H1 (cell line): ENCODE measurements around the gene KMT2A. TPM values are rescaled to one million over a fixed set of nuclear protein-coding genes. Genes with fewer than 3 reads are reported as not detected.

Experiments
- CTCF ChIA-PET: fragments of 300-600 bp; sonication (Branson Sonifier 250); formaldehyde crosslinking; loops from one replicate; lab custom pipeline; 2021; ENCODE audit not compliant: partially characterized antibody; lab: Charles Lee
- POLR2A ChIA-PET: fragments of 300-600 bp; sonication (Branson Sonifier 250); formaldehyde crosslinking; loops from one replicate; lab custom pipeline; 2021; ENCODE audit warnings: inconsistent platforms; ENCODE audit not compliant: partially characterized antibody; lab: Charles Lee
- DNase-seq, 2 experiments: peaks; one replicate each; pipeline versions ENCODE4 v3.0.0 to v3.0.0-alpha.2; 2010 to 2022; ENCODE audit warnings: low spot score in 2 of 2, low read depth in 1 of 2, mixed read lengths in 1 of 2
- FAIRE-seq: peaks from 2 replicates; lab custom pipeline; 2011; peaks lifted over from hg19 to GRCh38; lab: Jason Lieb, UNC
- H2AFZ ChIP-seq: 2 replicates; pipeline ENCODE4 v1.8.1; 2012; ENCODE audit warnings: low read length, inconsistent platforms
- H2AK5ac ChIP-seq: 2 replicates; pipeline ENCODE4 v1.6.1; 2013; ENCODE audit warnings: low read depth, low read length
- H2BK120ac ChIP-seq: replicated peaks from 2 replicates; pipeline ENCODE3; 2013; ENCODE audit warnings: low read depth, low read length, inconsistent platforms
- H2BK12ac ChIP-seq: 2 replicates; pipeline ENCODE4 v1.6.1; 2013; ENCODE audit warnings: low read depth, low read length
- H2BK15ac ChIP-seq: 2 replicates; pipeline ENCODE4 v1.6.1; 2013; ENCODE audit warnings: low read length
- H2BK20ac ChIP-seq: 2 replicates; pipeline ENCODE4 v1.6.1; 2013; ENCODE audit warnings: low read length
- H2BK5ac ChIP-seq: 2 replicates; pipeline ENCODE4 v1.6.1; 2013; ENCODE audit warnings: low read depth, low read length
- H3K14ac ChIP-seq: 2 replicates; pipeline ENCODE4 v1.6.1; 2013; ENCODE audit warnings: inconsistent platforms; ENCODE audit not compliant: insufficient read length
- H3K18ac ChIP-seq: 2 replicates; pipeline ENCODE4 v1.6.1; 2013; ENCODE audit warnings: low read length; ENCODE audit errors: extremely low read depth
- H3K23ac ChIP-seq: 2 replicates; pipeline ENCODE4 v1.6.1; 2013; ENCODE audit warnings: inconsistent platforms; ENCODE audit not compliant: insufficient read length
- H3K23me2 ChIP-seq: 2 replicates; pipeline ENCODE4 v1.6.1; 2013; ENCODE audit warnings: low read depth, low read length
- H3K27ac ChIP-seq: 2 replicates; pipeline ENCODE4 v1.6.1; 2011; ENCODE audit warnings: low read depth, low read length, inconsistent platforms
- H3K27me3 ChIP-seq, 4 experiments: replicated peaks in 1 of 4; 1 replicate in 1 of 4; 2 replicates in 3 of 4; pipeline versions ENCODE4 v1.6.1 to v1.8.1; 2011 to 2013; ENCODE audit warnings: low read length in 3 of 4, mild to moderate bottlenecking in 3 of 4, inconsistent platforms in 2 of 4, mixed read lengths in 2 of 4, moderate library complexity in 1 of 4; ENCODE audit not compliant: control insufficient read depth in 3 of 4, insufficient read depth in 3 of 4; ENCODE audit errors: extremely low read depth in 1 of 4
- H3K36me3 ChIP-seq, 4 experiments: 2 replicates each; pipeline versions ENCODE4 v1.6.1 to v1.8.1; 2011 to 2013; ENCODE audit warnings: mild to moderate bottlenecking in 4 of 4, low read length in 3 of 4, moderate library complexity in 2 of 4, control low read depth in 1 of 4, inconsistent platforms in 1 of 4; ENCODE audit not compliant: insufficient read depth in 4 of 4, control insufficient read depth in 2 of 4
- H3K4ac ChIP-seq: replicated peaks from 2 replicates; pipeline ENCODE3; 2013; ENCODE audit warnings: low read length, low read depth, mixed read lengths, inconsistent platforms; ENCODE audit not compliant: insufficient read length
- H3K4me1 ChIP-seq, 4 experiments: replicated peaks in 1 of 4; 1 replicate in 1 of 4; 2 replicates in 3 of 4; pipeline versions ENCODE4 v1.6.1 to v1.8.1; 2011 to 2013; ENCODE audit warnings: low read length in 3 of 4, inconsistent platforms in 2 of 4, mixed read lengths in 1 of 4; ENCODE audit not compliant: insufficient read depth in 4 of 4, control insufficient read depth in 3 of 4
- H3K4me2 ChIP-seq, 2 experiments: 2 replicates each; pipeline versions ENCODE4 v1.6.1 to v1.8.1; 2011 to 2013; ENCODE audit warnings: low read depth in 2 of 2, low read length in 2 of 2, control low read depth in 1 of 2, inconsistent platforms in 1 of 2, mild to moderate bottlenecking in 1 of 2; ENCODE audit not compliant: insufficient read depth in 1 of 2
- H3K4me3 ChIP-seq, 4 experiments: fragments of 200-600, 300-600 bp in 1 of 4; sonication (generic), shearing (Covaris generic), sonication (Bioruptor Twin) in 1 of 4; 2 replicates each; pipeline versions ENCODE4 v1.5.1 to v1.8.1; 2011 to 2016; ENCODE audit warnings: low read length in 4 of 4, low read depth in 3 of 4, control low read depth in 2 of 4, inconsistent platforms in 2 of 4, mild to moderate bottlenecking in 2 of 4, mixed read lengths in 1 of 4, moderate library complexity in 1 of 4; ENCODE audit not compliant: insufficient read depth in 2 of 4; ENCODE audit errors: extremely low read depth in 1 of 4
- H3K56ac ChIP-seq: replicated peaks from 2 replicates; pipeline ENCODE3; 2013; ENCODE audit warnings: low read depth, mild to moderate bottlenecking, mixed read lengths, low read length, inconsistent platforms; ENCODE audit not compliant: insufficient read length
- H3K79me1 ChIP-seq: 2 replicates; pipeline ENCODE4 v1.6.1; 2013; ENCODE audit warnings: low read depth, low read length, control low read depth
- H3K79me2 ChIP-seq, 2 experiments: 2 replicates each; pipeline versions ENCODE4 v1.6.1 to v1.8.1; 2012 to 2013; ENCODE audit warnings: low read length in 2 of 2, mild to moderate bottlenecking in 2 of 2, inconsistent platforms in 1 of 2; ENCODE audit not compliant: insufficient read depth in 2 of 2, control insufficient read depth in 1 of 2
- H3K9ac ChIP-seq, 4 experiments: replicated peaks in 1 of 4; 1 replicate in 1 of 4; 2 replicates in 3 of 4; pipeline versions ENCODE4 v1.6.1 to v1.8.1; 2011 to 2013; ENCODE audit warnings: low read depth in 3 of 4, low read length in 3 of 4, control low read depth in 2 of 4, mild to moderate bottlenecking in 2 of 4, moderate library complexity in 2 of 4, inconsistent platforms in 1 of 4; ENCODE audit errors: extremely low read depth in 1 of 4
- H3K9me3 ChIP-seq, 2 experiments: 2 replicates each; pipeline versions ENCODE4 v1.6.1 to v1.8.1; 2012 to 2013; ENCODE audit warnings: mild to moderate bottlenecking in 2 of 2, moderate library complexity in 2 of 2, control low read depth in 1 of 2, inconsistent platforms in 1 of 2, low read depth in 1 of 2, low read length in 1 of 2, mixed read lengths in 1 of 2; ENCODE audit not compliant: insufficient read depth in 2 of 2
- H4K20me1 ChIP-seq, 2 experiments: replicated peaks in 1 of 2; 2 replicates each; pipeline versions ENCODE3 to v1.8.1; 2011 to 2013; ENCODE audit warnings: inconsistent platforms in 2 of 2, low read length in 2 of 2, mild to moderate bottlenecking in 1 of 2; ENCODE audit not compliant: insufficient read depth in 2 of 2, control insufficient read depth in 1 of 2
- H4K5ac ChIP-seq: 2 replicates; pipeline ENCODE4 v1.6.1; 2013; ENCODE audit warnings: low read length, low read depth, mixed read lengths, inconsistent platforms; ENCODE audit not compliant: insufficient read length
- H4K8ac ChIP-seq: 2 replicates; pipeline ENCODE4 v1.8.0; 2013; ENCODE audit warnings: mild to moderate bottlenecking, moderate library complexity, low read length, inconsistent platforms; ENCODE audit not compliant: insufficient read depth; ENCODE audit errors: extremely low read depth
- H4K91ac ChIP-seq: replicated peaks from 2 replicates; pipeline ENCODE3; 2013; ENCODE audit warnings: low read length, mixed read lengths, inconsistent platforms; ENCODE audit not compliant: insufficient read length
- BRCA1 ChIP-seq: IDR thresholded peaks from 2 replicates; pipeline ENCODE4 v1.6.1; 2012; ENCODE audit warnings: low read depth, low read length, improper control_type of control experiment
- CEBPB ChIP-seq: IDR thresholded peaks from 2 replicates; pipeline ENCODE4 v1.6.1; 2012; ENCODE audit warnings: low read depth, low read length
- CTBP2 ChIP-seq: IDR thresholded peaks from 2 replicates; pipeline ENCODE4 v1.7.0; 2011; ENCODE audit warnings: borderline replicate concordance, mild to moderate bottlenecking, moderate library complexity, mixed read lengths, low read length; ENCODE audit not compliant: insufficient read depth, insufficient read length
- E2F6 ChIP-seq: IDR thresholded peaks from 2 replicates; pipeline ENCODE4 v1.6.1; 2012; ENCODE audit warnings: inconsistent platforms
- EGR1 ChIP-seq: IDR thresholded peaks from 2 replicates; pipeline ENCODE4 v1.6.1; 2011; ENCODE audit warnings: low read depth, low read length, borderline replicate concordance
- EZH2 ChIP-seq: fragments of 200-600 bp; sonication (generic); IDR thresholded peaks from 2 replicates; pipeline ENCODE4 v1.7.1; 2012; ENCODE audit warnings: low read depth, mild to moderate bottlenecking, moderate library complexity, low read length, inconsistent platforms; ENCODE audit not compliant: severe bottlenecking
- GTF2F1 ChIP-seq: IDR thresholded peaks from 2 replicates; pipeline ENCODE4 v1.6.1; 2012; ENCODE audit warnings: low read depth, low read length, improper control_type of control experiment, borderline replicate concordance
- JUN ChIP-seq: IDR thresholded peaks from 2 replicates; pipeline ENCODE4 v1.6.1; 2011; ENCODE audit warnings: low read depth, mild to moderate bottlenecking, improper control_type of control experiment, low read length
- KDM5A ChIP-seq: fragments of 200-600 bp; IDR thresholded peaks from 2 replicates; pipeline ENCODE4 v1.7.1; 2012; ENCODE audit warnings: mild to moderate bottlenecking, low read length, inconsistent platforms, mixed read lengths
- MAX ChIP-seq: IDR thresholded peaks from 2 replicates; pipeline ENCODE4 v1.6.1; 2012; ENCODE audit warnings: inconsistent platforms
- RBBP5 ChIP-seq: IDR thresholded peaks from 2 replicates; pipeline ENCODE4 v1.7.1; 2012; ENCODE audit warnings: low read depth, mild to moderate bottlenecking, inconsistent platforms, low read length, moderate library complexity, borderline replicate concordance
- SRF ChIP-seq: IDR thresholded peaks from 2 replicates; pipeline ENCODE4 v1.6.1; 2011; ENCODE audit warnings: mild to moderate bottlenecking, low read depth, low read length, moderate library complexity
- TAF7 ChIP-seq: optimal IDR thresholded peaks from 2 replicates; pipeline ENCODE3; 2011; ENCODE audit warnings: low read depth, mild to moderate bottlenecking, inconsistent platforms, low read length, moderate library complexity, borderline replicate concordance
- YY1 ChIP-seq: IDR thresholded peaks from 2 replicates; pipeline ENCODE4 v1.6.1; 2011; ENCODE audit warnings: low read depth, mild to moderate bottlenecking, low read length
- WGBS, 2 experiments: shearing (Covaris generic) in 1 of 2; methylation state at CpG; one replicate each; pipeline versions ENCODE4 v1.1.6 to v1.1.7; 2013 to 2015; ENCODE audit warnings: low lambda C conversion rate in 2 of 2, mixed read lengths in 2 of 2, inconsistent platforms in 1 of 2, low coverage in 1 of 2, missing lambda C conversion rate in 1 of 2; ENCODE audit not compliant: insufficient replicate concordance in 2 of 2, insufficient coverage in 1 of 2, insufficient read length in 1 of 2; ENCODE audit errors: extremely low coverage in 1 of 2, missing lambda C conversion rate in 1 of 2; 5-methylcytosine and 5-hydroxymethylcytosine counted together
- polyA plus RNA-seq, 7 experiments: library from polyadenylated mRNA; depleted of rRNA in 3 of 7; stranded (reverse) in 5 of 7; unstranded in 2 of 7; fragments of >200 nt in 5 of 7; fragments of 200-250 nt in 2 of 7; gene quantifications; 1 replicate in 5 of 7; 2 replicates in 1 of 7; 4 replicates in 1 of 7; pipeline versions ENCODE4 v1.2.1 to v1.2.3, GENCODE V29; 2011 to 2013; ENCODE audit warnings: missing spikeins in 2 of 7, mixed read lengths in 2 of 7
- total RNA-seq: library from RNA; stranded (reverse); fragmentation: NEBNext Ultra II Directional; extraction: Animal tissue kit (Norgen Biotek cat#: 25700); gene quantifications from 2 replicates; pipeline ENCODE4 v1.2.1, GENCODE V29; 2021

Gene KMT2A
- total and polyA plus RNA-seq, 2 of the 8 experiments (the other 6 are each of a cell fraction or from before 2014, with no cell fraction given), result 35.9 to 62.1 TPM

GRCh38 chr11:118552341-118552740, 116.0 kb downstream of the KMT2A start:
- H3K79me1 ChIP-seq, result no peaks in the 10 kb centered on the region
- 94% methylated on average over 4 of the region's 4 CpGs; no CpG with 5 or more reads in 1 of the 2 experiments for WGBS, 2 experiments
- no peak overlapping the region for H3K4me3 ChIP-seq
- no peak overlapping the region for H3K4ac ChIP-seq
- no peak overlapping the region for H2BK15ac ChIP-seq
- no peak overlapping the region for H2AFZ ChIP-seq
- no peak overlapping the region for H2BK20ac ChIP-seq
- H3K4me1 ChIP-seq, result no peaks in the 10 kb centered on the region
- FAIRE-seq (no peak), DNase-seq (no peak)
- no peak overlapping the region for H3K23ac ChIP-seq
- no peaks in the 10 kb centered on the region for H4K20me1 ChIP-seq
- H4K8ac ChIP-seq, result no peak overlapping the region
- H3K27ac ChIP-seq, result no peak overlapping the region
- H3K36me3 ChIP-seq, result peaks cover 0 to 13% (median 0%) of the 10 kb centered on the region in 4 experiments; a peak in 3 of 8 replicates
- no peak overlapping the region for H2BK5ac ChIP-seq
- no peaks in the 10 kb centered on the region for H3K9me3 ChIP-seq
- H2AK5ac ChIP-seq, result no peak overlapping the region
- H2BK12ac ChIP-seq, result no peak overlapping the region
- H3K23me2 ChIP-seq, result no peaks in the 10 kb centered on the region
- H3K18ac ChIP-seq, result no peak overlapping the region
- no peaks in the 10 kb centered on the region for H3K79me2 ChIP-seq
- H3K56ac ChIP-seq, result no peak overlapping the region
- H3K27me3 ChIP-seq, result no peaks in the 10 kb centered on the region
- CTCF ChIA-PET, result no interaction called here
- H4K5ac ChIP-seq, result no peak overlapping the region
- H2BK120ac ChIP-seq, result no peak overlapping the region
- POLR2A ChIA-PET, result no interaction called here
- H4K91ac ChIP-seq, result no peak overlapping the region
- H3K9ac ChIP-seq, result no peak overlapping the region
- H3K14ac ChIP-seq, result no peak overlapping the region
- no peak overlapping the region for H3K4me2 ChIP-seq
- no peak for TF ChIP-seq YY1
- no peak for TF ChIP-seq EZH2
- TF ChIP-seq CTBP2, result no peak
- TF ChIP-seq EGR1, result no peak
- TF ChIP-seq RBBP5, result no peak
- TF ChIP-seq MAX, result no peak
- no peak for TF ChIP-seq TAF7
- no peak for TF ChIP-seq BRCA1
- TF ChIP-seq JUN, result no peak
- no peak for TF ChIP-seq SRF
- TF ChIP-seq GTF2F1, result no peak
- TF ChIP-seq KDM5A, result no peak
- no peak for TF ChIP-seq CEBPB
- TF ChIP-seq E2F6, result no peak
